AG04449 (cell line): ENCODE data around the gene LAMTOR3.

ENCODE experiments used
- CTCF ChIA-PET: fragments of 350-600 bp; formaldehyde crosslinking; extraction: SDS; loops from one replicate; lab custom pipeline; 2021; ENCODE audit warnings: antibody characterized with exemption; lab: Yijun Ruan, JAX
- POLR2A ChIA-PET: fragments of 400-600, 350-600 bp; formaldehyde crosslinking; extraction: SDS; loops from one replicate; lab custom pipeline; 2020; ENCODE audit warnings: antibody characterized with exemption, inconsistent platforms; lab: Yijun Ruan, JAX
- DNase-seq: peaks from one replicate; pipeline ENCODE4 v3.0.0-alpha.2; 2010; ENCODE audit warnings: low read depth, low spot score
- H3K4me3 ChIP-seq: 2 replicates; pipeline ENCODE4 v1.5.1; 2011; ENCODE audit warnings: low read depth, mild to moderate bottlenecking, control low read depth, low read length
- TF ChIP-seq, protein P1 (sequence below): IDR thresholded peaks from one replicate; pipeline ENCODE4 v1.5.1; 2011; ENCODE audit warnings: mild to moderate bottlenecking, moderate library complexity, low read length, control low read depth, inconsistent platforms; ENCODE audit not compliant: insufficient read depth; ENCODE audit errors: missing control alignments

Gene LAMTOR3

DNA sequence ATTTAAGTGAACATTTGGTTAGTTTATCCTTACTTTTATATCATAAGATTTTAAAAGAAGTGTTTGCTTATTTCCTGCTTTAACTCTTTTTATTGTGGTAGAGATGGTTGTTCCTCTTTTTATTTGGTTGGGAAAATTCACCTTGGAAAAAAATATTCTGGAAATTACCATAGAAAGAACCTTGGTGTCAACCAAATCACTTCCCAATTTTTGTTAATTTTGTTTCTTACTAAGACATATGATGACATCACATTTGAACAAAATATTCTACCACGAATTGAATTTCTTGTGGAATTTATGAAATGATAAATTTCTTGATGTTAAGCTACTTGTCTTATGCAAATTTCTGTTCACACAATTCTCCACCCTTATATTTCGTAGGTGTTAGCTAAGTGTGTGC is 33.7 kb downstream of the LAMTOR3 start:
- no peak for DNase-seq
- POLR2A ChIA-PET, result no interaction called here

DNA sequence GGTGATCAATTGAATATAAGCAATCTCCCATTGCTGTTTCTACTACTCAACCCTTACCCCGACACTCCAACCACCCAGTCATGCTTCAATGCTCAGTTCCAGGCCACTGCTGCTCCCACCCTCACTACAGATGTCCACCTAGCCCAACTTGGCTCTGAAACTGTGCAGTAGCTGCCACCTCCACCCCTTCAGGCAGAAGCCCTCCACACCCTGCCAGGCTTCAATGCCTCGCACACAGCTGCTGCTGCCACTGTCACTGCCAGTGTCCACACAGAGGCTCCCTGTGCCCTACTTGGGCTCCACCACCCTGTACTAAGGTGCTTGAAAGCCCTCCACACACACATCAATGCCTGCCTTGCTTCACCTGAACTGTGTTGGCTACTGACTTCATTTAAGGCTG is 34.6 kb downstream of the LAMTOR3 start:
- CTCF ChIA-PET, result no interaction called here
- TF ChIP-seq, protein P1, sequence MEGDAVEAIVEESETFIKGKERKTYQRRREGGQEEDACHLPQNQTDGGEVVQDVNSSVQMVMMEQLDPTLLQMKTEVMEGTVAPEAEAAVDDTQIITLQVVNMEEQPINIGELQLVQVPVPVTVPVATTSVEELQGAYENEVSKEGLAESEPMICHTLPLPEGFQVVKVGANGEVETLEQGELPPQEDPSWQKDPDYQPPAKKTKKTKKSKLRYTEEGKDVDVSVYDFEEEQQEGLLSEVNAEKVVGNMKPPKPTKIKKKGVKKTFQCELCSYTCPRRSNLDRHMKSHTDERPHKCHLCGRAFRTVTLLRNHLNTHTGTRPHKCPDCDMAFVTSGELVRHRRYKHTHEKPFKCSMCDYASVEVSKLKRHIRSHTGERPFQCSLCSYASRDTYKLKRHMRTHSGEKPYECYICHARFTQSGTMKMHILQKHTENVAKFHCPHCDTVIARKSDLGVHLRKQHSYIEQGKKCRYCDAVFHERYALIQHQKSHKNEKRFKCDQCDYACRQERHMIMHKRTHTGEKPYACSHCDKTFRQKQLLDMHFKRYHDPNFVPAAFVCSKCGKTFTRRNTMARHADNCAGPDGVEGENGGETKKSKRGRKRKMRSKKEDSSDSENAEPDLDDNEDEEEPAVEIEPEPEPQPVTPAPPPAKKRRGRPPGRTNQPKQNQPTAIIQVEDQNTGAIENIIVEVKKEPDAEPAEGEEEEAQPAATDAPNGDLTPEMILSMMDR, result no peak
- POLR2A ChIA-PET, result no interaction called here
- DNase-seq, result no peak
- no peak overlapping the region for H3K4me3 ChIP-seq

More for the DNA sequence above, 33.7 kb downstream of the LAMTOR3 start:
- no peak overlapping the region for H3K4me3 ChIP-seq
- TF ChIP-seq, protein P1, result no peak
- CTCF ChIA-PET, result no interaction called here

DNA sequence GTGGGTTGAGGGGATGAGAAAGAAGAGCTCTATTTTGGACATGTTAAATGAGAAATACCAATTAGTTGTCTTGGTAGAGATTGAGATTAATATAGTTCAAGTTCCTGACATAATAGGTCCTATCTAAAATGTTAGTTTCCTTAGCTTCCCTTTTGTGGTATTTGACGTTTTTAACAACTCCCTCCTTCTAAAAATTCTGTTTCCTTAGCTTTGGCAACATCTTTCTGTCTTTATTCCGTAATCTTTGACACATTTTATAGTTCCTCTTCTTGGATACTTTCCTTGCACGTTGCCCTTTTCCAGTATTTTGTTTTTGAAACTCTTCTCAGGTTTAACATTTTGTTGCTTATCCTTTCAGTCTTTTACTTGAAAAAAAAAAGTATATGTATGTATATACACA is 36.9 kb downstream of the LAMTOR3 start:
- TF ChIP-seq, protein P1, result no peak
- CTCF ChIA-PET, result no interaction called here
- DNase-seq, result no peak
- H3K4me3 ChIP-seq, result no peak overlapping the region
- POLR2A ChIA-PET, result no interaction called here

DNA sequence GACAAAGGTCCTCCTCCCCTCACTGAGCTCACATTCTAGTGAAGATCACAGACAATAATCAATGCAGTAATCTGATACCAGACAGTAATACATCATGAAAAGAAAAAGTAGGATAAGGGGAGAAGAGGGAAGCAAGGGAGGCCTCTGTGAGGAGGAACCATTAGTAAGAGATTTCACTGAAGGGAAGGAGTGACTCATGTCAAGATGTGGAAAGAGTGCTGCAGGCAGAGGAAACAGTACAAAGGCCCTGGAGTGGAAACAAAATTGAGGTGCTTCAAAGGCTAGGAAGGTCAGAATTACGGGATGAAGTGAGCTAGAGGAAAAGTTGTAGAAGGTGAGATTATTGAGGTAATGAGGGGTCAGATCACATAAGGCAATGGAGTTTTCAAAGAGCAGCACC is 38.1 kb downstream of the LAMTOR3 start:
- no peak overlapping the region for H3K4me3 ChIP-seq
- DNase-seq, result no peak
- TF ChIP-seq, protein P1, result no peak
- ChIA-PET POLR2A (no interaction called here), CTCF (no interaction called here)

DNA sequence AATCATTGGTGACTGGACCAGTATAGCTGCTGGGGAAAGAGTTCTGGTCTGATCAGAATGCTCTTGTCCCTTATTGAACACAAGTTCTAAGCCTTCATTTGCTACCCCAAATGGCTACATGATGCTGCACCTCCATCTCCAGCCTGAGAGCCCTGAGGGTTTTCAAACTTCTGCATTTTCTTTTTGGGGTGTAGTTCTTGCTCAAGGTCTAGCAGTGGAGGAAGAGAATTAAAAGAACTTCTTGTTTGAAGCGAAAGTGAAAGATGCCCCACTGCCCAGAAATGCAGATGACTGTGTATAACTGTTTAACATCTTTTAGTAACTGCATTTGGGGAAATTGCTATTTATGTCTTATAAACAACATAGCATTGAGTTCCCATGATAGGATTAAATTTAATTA is 38.5 kb downstream of the LAMTOR3 start:
- TF ChIP-seq, protein P1, result no peak
- DNase-seq, result no peak
- ChIA-PET CTCF (no interaction called here), POLR2A (interaction anchor here (0.6 kb wide), 1 partner anchor 158 kb away, joined by 3 read pairs; no protein-coding TSS in a partner anchor)
- no peak overlapping the region for H3K4me3 ChIP-seq

DNA sequence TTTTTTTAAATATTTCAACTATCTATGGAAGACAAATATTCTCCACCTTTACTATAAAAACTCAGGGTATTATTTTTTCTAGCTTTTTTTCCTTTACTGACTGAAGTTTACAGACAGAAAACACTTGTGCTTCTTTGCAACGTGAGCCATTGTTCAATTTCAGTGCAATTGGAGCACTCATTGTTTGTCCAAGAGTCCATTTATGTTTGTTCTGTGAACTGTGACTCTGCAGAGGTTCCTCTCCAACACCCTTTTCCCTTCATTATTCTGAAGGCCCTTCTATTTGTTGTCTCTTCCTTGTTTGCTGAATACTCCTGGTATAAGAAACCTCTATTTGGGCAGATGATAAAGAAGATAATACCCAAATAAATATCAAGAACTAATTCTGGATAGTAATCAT is 40.2 kb downstream of the LAMTOR3 start:
- POLR2A ChIA-PET, result no interaction called here
- TF ChIP-seq, protein P1, result no peak
- CTCF ChIA-PET, result no interaction called here
- H3K4me3 ChIP-seq, result no peak overlapping the region
- no peak for DNase-seq
